Measurements from ENCODE around the gene SUSD1.
"Not testable (repeated sequence)": the region's sequence is repeated elsewhere in the genome, so short reads cannot be mapped to it uniquely, and the experiment has no call there.

The SUSD1 gene

GRCh38 chr9:112149211-112149610 lies 25.9 kb downstream of the SUSD1 start:
- no peak for TF ChIP-seq CTCF (IDR thresholded peaks at IDR 0.05; ENCODE audit: insufficient read depth, low read depth, low read length, missing control alignments)
- no peak for DNase-seq (ENCODE audit: low read depth)
- no peak overlapping the region for H3K4me3 ChIP-seq (ENCODE audit: low read length)

GRCh38 chr9:112145886-112146285 lies 29.2 kb downstream of the SUSD1 start:
- no peak overlapping the region for H3K4me3 ChIP-seq (ENCODE audit: low read length)
- TF ChIP-seq CTCF (IDR thresholded peaks at IDR 0.05; ENCODE audit: insufficient read depth, low read depth, low read length, missing control alignments) = no peak
- peak; percentile 88 for DNase-seq (ENCODE audit: low read depth)

GRCh38 chr9:112144807-112145206 lies 30.3 kb downstream of the SUSD1 start:
- DNase-seq (ENCODE audit: low read depth) = peak; percentile 36
- TF ChIP-seq CTCF (IDR thresholded peaks at IDR 0.05; ENCODE audit: insufficient read depth, low read depth, low read length, missing control alignments) = no peak
- no peak overlapping the region for H3K4me3 ChIP-seq (ENCODE audit: low read length)

GRCh38 chr9:112142420-112142819 lies 32.7 kb downstream of the SUSD1 start:
- DNase-seq (ENCODE audit: low read depth) = no peak
- H3K4me3 ChIP-seq (ENCODE audit: low read length) = no peak overlapping the region
- TF ChIP-seq CTCF (IDR thresholded peaks at IDR 0.05; ENCODE audit: insufficient read depth, low read depth, low read length, missing control alignments) = no peak

- TF ChIP-seq CTCF (IDR thresholded peaks at IDR 0.05; ENCODE audit: insufficient read depth, low read depth, low read length, missing control alignments) = no peak
- no peak overlapping the region for H3K4me3 ChIP-seq (ENCODE audit: low read length)
- DNase-seq (ENCODE audit: low read depth) = peak; percentile 76
Observed at GRCh38 chr9:112140936-112141335, 34.2 kb downstream of the SUSD1 start.

GRCh38 chr9:112137066-112137465 lies 38.0 kb downstream of the SUSD1 start:
- TF ChIP-seq CTCF (IDR thresholded peaks at IDR 0.05; ENCODE audit: insufficient read depth, low read depth, low read length, missing control alignments) = no peak
- DNase-seq (ENCODE audit: low read depth) = no peak
- H3K4me3 ChIP-seq (ENCODE audit: low read length) = no peak overlapping the region

GRCh38 chr9:112135706-112136105 lies 39.4 kb downstream of the SUSD1 start:
- DNase-seq (ENCODE audit: low read depth) = peak; percentile 43
- TF ChIP-seq CTCF (IDR thresholded peaks at IDR 0.05; ENCODE audit: insufficient read depth, low read depth, low read length, missing control alignments) = no peak

GRCh38 chr9:112133806-112134205 lies 41.3 kb downstream of the SUSD1 start:
- peak; percentile 34 for DNase-seq (ENCODE audit: low read depth)
- not testable (repeated sequence) for H3K4me3 ChIP-seq (ENCODE audit: low read length)

More at GRCh38 chr9:112135706-112136105, 39.4 kb downstream of the SUSD1 start:
- no peak overlapping the region for H3K4me3 ChIP-seq (ENCODE audit: low read length)

Data from epithelial cell of esophagus (primary cell).